Measurements from ENCODE around the gene EPHX1. TPM values are rescaled to one million over a fixed set of nuclear protein-coding genes. Genes with fewer than 3 reads are reported as not detected.

EPHX1 gene
- polyA plus RNA-seq, 2 of the 4 experiments (the other 2 are of a cell fraction), result 150 to 252 TPM

DNA sequence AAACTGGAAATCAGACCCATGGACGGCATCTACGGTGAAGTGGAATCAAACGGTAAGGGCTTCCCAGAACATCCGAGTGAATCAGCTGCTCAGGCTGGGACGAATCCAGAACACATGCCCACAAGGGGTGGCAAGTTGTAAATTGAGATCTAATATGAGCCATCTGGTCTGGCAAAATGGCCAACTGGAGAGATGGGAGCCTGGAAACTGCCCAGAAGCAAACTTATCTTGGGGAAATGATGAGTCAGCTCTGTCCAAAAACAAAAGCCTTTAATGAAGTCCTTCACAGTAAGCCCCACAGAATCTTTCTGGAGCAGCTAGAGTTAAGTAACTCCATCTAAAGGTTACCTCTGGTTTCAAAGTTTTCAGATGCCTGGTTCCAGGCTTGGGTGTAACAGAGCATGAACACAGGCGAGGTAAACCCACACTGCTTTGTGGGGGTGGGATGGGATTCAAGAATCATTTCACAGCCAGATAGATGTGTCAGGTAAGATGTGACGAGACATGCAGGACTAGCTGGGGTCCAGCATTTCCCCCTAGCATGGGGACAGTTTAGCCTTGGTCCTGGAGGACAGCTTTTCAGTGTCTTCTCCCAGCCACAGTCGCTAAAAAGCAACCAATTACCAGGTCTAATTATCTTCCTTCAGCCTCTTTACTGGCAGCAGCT is 42.8 kb upstream of the EPHX1 start:
- FAIRE-seq (no peak), ATAC-seq (no peak), DNase-seq (ENCODE audit: low read depth in 1 of 2, low spot score in 1 of 2) (no peak)
- H3K9me3 ChIP-seq, result no peaks in the 10 kb centered on the region
- TF ChIP-seq, protein P1, sequence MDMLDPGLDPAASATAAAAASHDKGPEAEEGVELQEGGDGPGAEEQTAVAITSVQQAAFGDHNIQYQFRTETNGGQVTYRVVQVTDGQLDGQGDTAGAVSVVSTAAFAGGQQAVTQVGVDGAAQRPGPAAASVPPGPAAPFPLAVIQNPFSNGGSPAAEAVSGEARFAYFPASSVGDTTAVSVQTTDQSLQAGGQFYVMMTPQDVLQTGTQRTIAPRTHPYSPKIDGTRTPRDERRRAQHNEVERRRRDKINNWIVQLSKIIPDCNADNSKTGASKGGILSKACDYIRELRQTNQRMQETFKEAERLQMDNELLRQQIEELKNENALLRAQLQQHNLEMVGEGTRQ (IDR thresholded peaks at IDR 0.05), result no peak
- TF ChIP-seq MAFK (IDR thresholded peaks at IDR 0.05; ENCODE audit: partially characterized antibody), result peak; percentile 89
- WGBS (ENCODE audit: missing lambda C conversion rate), result 85% methylated on average over 8 of the region's 8 CpGs
- ChIA-PET CTCF (interaction anchor here (0.5 to 20.2 kb wide), 10 partner anchors 9 to 287 kb away, joined by 3 to 429 read pairs (median 4); partner anchors contain the start of gene SRP9), POLR2A (interaction anchor here (1.8 to 3.6 kb wide), 2 partner anchors 11 to 112 kb away, joined by 5 to 16 read pairs; partner anchors contain the start of gene SRP9)
- peak overlapping the region; percentile 52 to 75 for H3K27ac ChIP-seq
- H3K4me1 ChIP-seq, result peaks cover 65% of the 10 kb centered on the region
- no peak overlapping the region for H3K4me2 ChIP-seq
- no peak overlapping the region for H3K4me3 ChIP-seq

DNA sequence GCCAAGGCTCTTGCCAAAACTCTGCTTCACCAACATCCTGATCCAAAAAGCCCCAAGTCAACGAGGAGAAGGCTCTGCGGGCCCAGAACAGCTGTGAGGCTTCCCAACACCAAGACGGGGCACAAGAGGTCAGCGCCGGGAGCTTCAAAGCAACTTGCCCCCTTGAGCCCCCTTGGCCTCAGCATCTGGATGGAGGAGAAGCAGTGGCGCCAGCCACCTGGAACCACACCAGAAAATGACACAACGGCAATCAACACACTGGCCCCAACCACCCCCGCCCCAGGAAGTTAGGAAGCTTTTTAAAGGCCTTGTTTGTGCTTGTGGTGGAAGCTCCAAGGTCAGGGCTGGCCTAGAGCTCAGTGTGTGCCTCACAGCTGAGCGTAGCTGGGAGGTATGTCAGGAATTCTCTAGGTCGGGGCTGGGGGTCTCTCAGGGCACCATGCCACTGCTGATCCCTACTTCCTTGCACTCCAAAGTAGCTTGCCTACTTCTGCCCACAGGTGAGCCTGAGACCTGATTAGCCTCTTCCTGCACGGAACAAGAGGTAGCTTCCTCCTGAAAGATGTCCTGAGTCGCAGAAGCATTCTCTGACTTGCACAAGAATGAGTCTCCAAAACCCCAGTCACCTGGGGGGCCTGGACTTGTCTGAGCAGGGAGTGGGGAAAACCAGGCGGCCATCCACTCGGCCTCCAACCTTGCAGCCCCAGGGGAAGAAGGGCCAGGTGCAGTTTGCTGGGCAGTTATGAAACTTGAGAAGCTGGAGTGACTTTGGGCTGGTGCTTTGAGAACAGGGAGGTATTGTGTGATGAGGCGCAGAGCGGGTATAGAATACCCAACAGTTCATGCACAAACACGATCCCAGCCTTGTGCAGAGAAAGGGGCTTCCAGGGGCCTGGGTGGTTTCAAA is 42.0 kb upstream of the EPHX1 start:
- H3K27ac ChIP-seq, result peak overlapping the region; percentile 52 to 75; a peak in 5 of 6 replicates

More for the DNA sequence above, 42.0 kb upstream of the EPHX1 start:
- H3K4me1 ChIP-seq, result peaks cover 65% of the 10 kb centered on the region
- no peak overlapping the region for H3K4me3 ChIP-seq
- ChIA-PET CTCF (interaction anchor here (0.9 to 20.2 kb wide), 11 partner anchors 9 to 288 kb away, joined by 3 to 429 read pairs (median 4); partner anchors contain the start of gene SRP9), POLR2A (interaction anchor here (1.8 to 3.6 kb wide), 2 partner anchors 10 to 113 kb away, joined by 5 to 16 read pairs; partner anchors contain the start of gene SRP9)
- WGBS (ENCODE audit: missing lambda C conversion rate), result 83% methylated on average over 15 of the region's 17 CpGs
- TF ChIP-seq JUNB (IDR thresholded peaks at IDR 0.05) (no peak), CHD2 (IDR thresholded peaks at IDR 0.05; ENCODE audit: low read length, partially characterized antibody) (no peak), KDM1A (IDR thresholded peaks at IDR 0.05; ENCODE audit: low read depth) (no peak)
- TF ChIP-seq, protein P2, sequence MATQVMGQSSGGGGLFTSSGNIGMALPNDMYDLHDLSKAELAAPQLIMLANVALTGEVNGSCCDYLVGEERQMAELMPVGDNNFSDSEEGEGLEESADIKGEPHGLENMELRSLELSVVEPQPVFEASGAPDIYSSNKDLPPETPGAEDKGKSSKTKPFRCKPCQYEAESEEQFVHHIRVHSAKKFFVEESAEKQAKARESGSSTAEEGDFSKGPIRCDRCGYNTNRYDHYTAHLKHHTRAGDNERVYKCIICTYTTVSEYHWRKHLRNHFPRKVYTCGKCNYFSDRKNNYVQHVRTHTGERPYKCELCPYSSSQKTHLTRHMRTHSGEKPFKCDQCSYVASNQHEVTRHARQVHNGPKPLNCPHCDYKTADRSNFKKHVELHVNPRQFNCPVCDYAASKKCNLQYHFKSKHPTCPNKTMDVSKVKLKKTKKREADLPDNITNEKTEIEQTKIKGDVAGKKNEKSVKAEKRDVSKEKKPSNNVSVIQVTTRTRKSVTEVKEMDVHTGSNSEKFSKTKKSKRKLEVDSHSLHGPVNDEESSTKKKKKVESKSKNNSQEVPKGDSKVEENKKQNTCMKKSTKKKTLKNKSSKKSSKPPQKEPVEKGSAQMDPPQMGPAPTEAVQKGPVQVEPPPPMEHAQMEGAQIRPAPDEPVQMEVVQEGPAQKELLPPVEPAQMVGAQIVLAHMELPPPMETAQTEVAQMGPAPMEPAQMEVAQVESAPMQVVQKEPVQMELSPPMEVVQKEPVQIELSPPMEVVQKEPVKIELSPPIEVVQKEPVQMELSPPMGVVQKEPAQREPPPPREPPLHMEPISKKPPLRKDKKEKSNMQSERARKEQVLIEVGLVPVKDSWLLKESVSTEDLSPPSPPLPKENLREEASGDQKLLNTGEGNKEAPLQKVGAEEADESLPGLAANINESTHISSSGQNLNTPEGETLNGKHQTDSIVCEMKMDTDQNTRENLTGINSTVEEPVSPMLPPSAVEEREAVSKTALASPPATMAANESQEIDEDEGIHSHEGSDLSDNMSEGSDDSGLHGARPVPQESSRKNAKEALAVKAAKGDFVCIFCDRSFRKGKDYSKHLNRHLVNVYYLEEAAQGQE (IDR thresholded peaks at IDR 0.05), result no peak
- TF ChIP-seq, protein P3, sequence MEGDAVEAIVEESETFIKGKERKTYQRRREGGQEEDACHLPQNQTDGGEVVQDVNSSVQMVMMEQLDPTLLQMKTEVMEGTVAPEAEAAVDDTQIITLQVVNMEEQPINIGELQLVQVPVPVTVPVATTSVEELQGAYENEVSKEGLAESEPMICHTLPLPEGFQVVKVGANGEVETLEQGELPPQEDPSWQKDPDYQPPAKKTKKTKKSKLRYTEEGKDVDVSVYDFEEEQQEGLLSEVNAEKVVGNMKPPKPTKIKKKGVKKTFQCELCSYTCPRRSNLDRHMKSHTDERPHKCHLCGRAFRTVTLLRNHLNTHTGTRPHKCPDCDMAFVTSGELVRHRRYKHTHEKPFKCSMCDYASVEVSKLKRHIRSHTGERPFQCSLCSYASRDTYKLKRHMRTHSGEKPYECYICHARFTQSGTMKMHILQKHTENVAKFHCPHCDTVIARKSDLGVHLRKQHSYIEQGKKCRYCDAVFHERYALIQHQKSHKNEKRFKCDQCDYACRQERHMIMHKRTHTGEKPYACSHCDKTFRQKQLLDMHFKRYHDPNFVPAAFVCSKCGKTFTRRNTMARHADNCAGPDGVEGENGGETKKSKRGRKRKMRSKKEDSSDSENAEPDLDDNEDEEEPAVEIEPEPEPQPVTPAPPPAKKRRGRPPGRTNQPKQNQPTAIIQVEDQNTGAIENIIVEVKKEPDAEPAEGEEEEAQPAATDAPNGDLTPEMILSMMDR (IDR thresholded peaks at IDR 0.05), result no peak
- FAIRE-seq (no peak), ATAC-seq (no peak), DNase-seq (ENCODE audit: low read depth in 1 of 2, low spot score in 1 of 2) (no peak)
- H3K9me3 ChIP-seq, result no peaks in the 10 kb centered on the region
- H3K4me2 ChIP-seq, result no peak overlapping the region

All from A549 (cell line).